Measurements from ENCODE around the gene IFNL1.

GRCh38 chr19:39304185-39304513 lies 7.9 kb downstream of the IFNL1 start:
- TF ChIP-seq POLR2A (IDR thresholded peaks at IDR 0.05; ENCODE audit: low read length) (no peak), GATA1 (IDR thresholded peaks at IDR 0.05; ENCODE audit: low read depth, low read length) (no peak)
